CD1c-positive myeloid dendritic cell (primary cell): ENCODE measurements around the gene PKIG.
A peak's percentile ranks its signal among the peaks of the same experiment; 100 is the strongest.

Experiments used
- DNase-seq: peaks from one replicate; pipeline ENCODE4 v3.0.0-alpha.2; 2016; ENCODE audit errors: extremely low spot score

Gene PKIG

DNA sequence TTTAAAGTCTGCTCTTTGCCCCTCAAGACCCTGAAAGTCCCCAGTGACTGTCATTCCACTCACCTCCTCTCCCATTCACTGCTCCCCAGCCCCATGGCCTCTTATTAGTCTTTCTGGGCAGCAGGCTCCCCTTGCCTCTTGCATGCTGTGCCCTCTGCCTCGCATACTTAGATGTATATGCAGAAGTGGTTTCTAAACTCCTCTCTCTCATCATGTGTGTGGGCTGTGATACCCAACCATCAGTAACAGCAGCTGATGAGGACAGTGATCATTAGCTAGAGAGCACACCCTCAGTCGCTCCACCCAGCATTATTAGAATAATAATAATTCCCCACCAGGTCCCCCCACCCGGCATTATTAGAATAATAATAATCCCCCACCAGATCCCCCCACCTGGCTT is 14.5 kb downstream of the PKIG start:
- no peak for DNase-seq

DNA sequence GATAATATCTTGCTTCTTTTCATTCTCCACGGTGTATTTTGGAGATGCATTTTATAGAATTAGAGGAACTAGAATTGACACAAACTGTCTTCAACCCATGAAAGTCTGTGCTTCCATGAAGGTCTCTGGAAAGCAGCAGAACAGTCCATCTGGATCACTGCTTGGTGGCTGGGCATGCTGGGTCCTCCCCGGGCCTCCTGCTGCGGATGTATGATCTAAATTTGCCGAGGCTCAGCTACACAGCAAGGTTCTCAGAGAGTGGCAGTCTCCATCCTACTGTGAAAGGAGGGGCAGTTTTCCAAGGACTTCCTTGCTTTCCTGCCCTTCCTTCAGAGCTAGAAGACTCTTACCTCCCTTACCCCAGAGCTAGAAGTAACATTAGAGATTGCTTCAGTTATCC is 15.1 kb downstream of the PKIG start:
- DNase-seq = no peak

DNA sequence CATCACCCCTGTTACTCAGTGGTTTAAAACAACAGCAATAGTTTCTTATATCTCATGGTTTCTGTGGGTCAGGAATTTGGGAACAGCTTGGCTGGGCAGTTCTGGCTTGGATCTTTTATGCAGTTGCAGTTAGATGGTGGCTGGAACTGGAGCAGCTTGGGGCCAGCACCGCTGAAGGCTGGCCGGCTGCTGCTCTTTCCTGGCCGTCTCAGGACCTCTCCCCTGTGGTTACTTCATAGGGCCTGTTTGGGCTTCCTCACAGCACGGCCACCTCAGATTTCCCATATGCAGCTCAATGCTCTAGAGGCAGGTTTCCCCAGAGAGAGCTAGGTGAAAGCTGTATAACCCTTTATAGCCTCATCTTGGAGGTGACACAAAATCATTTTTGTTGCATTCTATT is 15.6 kb downstream of the PKIG start:
- no peak for DNase-seq

DNA sequence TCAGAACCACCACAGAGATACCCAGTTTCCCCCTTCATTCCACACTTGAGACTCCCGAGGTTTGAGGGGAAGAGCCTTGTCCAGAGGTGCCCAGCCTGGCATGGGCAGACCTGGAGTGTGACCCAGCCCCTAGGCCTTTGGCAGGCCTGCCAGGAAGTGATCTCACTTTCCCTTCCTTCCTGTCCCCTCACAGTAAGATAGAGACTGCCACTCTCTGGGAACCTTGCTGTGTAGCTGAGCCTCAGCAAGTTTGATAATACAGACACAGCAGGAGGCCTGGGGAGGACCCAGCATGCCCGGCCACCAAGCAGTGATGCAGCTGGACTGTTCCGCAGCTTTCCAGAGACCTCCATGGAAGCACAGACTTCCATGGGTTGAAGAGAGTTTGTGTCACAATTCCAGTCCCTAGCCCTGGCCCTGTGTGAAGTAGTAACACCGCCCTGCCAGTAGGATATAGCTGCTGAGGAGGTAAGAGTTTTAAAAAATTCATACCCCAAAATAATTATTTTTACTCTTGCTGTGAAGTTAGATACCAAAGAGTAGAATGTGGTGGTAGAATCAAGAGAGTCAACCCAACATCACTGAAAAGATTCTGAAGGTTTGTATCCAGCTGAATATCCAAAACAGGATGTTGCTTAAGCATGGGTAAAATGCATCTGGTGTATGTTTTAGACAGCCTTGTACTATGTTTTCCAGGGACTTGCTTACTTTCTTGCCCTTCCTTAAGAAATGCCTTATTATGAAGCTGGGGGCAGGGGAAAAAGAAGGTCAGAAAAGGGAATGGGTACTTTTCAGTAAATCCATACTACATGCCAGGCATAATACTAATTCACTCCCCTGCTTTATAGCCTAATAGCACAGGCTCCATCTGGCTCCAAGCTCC is 16.3 kb downstream of the PKIG start:
- peak; percentile 7 for DNase-seq

DNA sequence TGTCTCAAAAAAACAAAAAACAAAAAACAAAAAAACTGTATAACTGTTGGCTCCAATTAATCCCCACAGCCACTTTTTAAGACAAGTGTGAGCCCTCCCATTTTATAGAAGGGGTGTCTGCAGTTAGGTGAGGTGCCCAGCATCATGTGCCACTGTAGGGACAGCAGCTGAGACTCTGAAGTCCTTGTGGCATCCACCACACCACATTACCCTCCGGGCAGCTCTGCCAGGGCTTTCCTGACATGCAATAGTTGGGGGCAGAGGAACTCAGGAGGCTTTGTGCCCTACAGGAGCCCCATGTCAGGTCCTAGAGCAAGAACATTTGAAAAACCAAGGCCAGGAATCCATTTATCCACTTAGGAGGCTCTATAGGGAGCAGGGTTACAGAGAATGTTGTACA is 17.3 kb downstream of the PKIG start:
- DNase-seq = no peak

DNA sequence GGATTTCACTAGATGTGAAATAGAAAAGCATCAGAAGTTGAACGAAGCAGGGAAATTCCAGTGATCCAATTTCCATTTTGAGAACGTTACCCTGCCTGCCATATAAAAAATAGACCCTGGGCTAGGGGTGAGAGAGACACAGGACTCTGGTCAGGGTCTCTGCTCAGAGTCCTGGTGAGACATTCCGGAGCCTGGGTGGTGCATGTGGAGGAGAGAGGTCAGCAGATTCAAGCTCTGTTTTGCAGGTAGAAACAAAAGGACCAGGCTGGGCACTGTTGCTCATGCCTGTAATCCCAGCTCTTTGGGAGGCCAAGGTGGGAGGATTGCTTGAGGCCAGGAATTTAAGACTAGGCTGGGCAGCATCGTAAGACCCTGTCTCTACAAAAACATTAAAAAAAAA is 17.9 kb downstream of the PKIG start:
- no peak for DNase-seq

DNA sequence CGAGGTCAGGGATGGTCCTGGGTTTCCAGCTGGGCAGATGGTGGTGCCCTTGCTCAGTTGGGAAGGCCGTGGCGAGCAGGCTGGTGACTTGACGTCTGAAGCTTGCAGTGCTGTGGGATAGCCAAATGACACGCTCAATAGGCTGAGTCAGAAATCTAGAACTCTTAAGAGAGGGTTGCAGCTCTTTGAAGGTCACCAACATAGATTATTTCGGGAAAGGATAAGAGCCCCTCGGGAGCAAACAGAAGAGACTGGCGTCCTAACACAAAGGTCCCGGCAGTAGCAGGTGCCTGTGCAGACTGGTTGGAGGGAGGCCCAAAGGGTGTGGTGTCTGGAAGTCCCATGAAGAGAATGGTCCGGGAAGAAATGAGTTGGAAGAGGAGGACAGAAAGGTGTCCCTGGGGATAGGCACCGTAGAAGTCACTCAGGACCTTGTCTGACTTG is 18.4 kb downstream of the PKIG start:
- no peak for DNase-seq

DNA sequence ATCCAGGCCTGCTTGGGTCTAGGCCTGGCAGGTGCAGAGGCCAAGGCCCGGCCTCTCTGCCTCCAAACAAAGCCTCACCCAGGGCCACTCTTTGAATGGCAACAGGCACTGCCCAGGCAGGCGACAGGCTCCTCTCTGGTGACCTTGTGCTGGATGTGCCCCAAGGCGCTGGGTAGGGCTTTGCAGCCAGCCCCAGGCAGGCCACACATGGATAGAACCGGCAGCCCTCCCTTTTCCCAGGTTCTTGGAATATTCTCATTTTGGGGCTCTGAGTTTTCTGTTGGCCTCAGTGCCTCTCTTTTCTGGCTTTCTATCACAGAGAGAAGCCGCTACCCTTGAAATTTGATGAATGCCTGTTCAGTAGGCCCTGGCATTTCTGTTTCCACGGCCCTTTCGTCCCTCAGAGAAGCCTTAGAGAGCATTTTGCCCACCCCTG is 18.9 kb downstream of the PKIG start:
- DNase-seq = no peak

DNA sequence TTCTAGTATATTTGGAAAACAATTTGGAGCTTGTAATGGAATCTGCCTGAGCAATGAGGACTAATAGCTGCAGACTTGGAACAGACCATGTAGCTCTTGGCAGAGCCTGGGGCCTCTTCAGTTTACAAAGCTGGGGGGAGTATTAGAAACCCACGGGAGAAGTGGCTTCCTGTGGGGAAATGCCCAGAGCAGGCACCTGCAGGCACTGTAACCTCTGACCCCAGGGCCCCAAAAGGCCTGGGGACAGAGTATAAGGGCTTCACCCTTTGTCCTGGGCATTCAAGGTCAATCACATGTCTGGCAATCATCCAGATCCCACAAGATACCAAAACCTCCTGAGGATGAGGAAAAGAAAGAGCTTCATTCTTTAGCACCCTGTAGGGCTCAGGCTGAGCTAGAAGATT is 19.4 kb downstream of the PKIG start:
- DNase-seq = no peak

DNA sequence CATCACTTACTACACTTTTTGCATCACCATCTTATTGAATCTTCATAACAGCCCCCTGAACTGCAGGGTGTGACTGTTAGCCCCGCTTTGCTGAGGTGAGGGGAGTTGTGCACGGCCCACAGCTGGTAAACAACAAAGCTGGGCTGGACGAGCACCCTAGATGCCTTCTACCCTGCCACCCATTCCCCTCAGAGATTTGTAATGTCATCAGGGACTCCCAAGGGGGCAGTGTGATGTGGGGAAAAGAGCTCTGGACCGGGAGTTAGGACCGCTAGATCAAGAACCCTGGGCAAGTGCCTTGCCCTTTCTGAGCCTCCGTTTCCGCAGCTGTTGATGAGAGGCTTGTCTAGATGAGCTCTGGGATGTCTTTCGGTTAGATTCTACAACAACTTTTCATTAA is 20.9 kb downstream of the PKIG start:
- DNase-seq = no peak

DNA sequence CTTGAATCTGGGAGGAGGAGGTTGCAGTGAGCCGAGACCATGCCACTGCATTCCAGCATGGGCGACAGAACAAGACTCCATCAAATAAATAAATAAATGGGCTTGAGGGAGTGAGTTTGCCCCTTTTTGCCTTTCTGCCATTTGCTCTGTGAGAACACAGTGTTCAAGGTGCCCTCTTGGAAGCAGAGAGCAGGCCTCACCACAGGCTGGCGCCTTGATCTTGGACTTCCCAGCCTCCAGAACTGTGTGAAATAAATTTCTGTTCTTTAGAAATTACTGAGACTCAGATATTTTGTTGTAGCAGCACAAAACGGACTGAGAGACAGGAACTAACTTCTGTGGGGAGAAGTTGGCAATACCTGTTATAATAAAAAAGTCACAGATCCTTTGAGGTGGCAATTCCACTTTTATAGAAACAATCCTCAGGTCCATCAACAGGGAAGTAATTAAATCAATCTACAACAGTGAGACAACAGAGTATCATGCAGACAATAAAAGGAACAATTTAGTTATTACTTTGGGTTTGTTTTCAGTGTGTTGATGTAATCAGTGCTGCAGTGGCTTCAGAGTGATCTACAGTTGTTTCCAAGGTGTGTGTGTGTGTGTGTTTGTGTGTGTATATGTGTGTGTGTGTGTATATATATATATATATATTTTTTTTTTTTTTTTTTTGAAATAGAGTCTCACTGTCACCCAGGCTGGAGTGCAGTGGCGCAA is 24.5 kb downstream of the PKIG start:
- DNase-seq = no peak

DNA sequence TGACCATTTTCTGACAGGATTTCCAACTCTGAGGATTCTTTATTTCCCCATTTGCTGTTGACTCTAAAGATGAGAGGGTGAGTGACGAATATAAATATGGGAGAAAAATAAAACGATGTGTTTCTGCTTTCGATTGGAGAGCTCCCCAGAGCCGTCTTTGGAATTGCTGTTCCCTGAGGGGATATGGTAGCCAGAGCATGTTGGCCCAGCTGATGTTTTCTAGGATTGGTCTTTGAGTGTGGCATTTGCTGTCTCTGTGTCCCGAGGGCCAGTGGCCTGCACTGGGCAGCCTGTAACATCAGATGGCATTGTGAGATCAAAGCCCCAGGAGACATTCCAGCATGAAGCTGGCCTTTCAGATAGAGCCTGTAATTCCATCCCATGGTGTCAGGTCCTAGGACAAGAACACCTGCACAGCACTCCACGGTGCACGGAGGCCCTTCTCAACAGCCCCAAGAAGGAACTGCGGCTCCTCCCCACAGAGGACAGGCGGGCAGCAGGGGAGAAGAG is 26.7 kb downstream of the PKIG start:
- DNase-seq = no peak

DNA sequence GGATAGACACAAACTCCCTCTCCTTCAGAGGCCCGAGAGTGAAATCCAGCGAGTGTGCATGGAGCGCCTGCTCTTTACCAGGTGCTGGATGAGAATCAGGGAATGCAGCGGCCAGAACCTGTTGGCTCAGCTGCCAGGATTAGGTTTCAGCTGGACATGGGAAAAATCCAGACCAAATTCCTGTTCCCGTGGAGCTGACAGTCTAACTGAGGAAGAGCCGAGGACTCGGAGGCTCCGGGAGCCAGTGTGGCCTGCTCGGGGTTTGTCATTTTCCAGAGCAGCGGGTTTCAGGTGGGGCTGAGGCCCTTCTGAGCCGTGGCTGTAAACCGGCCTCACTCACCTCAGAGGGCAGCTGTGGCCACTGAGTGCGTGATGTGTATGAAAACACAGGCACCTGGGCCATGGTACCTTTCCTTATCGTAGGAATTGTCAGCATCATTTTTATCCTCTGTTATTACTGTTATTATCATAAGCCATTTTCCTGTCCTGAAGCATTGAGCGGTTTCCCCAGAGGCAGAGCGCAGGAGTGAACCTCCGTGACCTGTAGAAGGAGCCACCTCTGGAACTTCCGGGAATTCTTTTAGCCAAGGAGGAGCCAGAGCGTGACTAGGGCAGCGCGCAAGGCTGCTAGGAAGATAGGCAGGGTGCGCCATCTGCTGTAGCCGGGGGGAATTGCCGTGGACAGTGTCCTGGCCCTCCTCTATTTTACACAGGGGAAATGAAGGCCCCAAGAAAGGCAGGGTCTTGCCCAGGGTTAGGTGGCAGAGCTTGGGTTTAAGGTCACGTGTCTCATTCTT is 27.3 kb downstream of the PKIG start:
- DNase-seq = peak; percentile 90

DNA sequence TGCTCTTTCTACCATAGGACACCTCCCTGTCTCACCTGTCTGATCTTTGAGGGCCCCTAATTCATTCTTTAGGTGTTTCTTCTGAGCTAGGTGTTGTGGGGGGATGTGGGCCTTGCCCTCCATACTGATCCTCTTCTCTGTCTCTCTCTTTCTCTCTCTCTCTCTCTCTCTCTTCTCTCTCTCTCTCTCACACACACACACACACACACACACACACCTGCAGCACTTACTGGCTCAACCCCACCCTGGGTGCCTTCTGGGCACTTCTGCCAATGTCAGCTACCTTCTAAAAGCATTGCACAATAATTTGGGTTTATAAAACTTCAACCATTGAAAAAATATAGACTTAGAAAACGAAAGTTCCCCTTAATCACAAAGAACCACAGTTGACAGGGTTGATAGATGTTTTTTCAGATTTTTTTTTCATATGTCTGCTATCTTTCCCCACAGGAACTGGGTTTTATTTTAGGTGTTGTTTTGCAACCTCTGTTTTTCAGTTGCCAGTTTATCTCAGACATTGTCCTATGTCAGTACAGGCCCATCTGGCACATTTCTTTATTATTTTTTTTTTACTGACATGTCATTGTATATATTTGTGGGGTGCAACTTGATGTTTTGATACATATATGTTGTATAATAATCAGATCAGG is 28.1 kb downstream of the PKIG start:
- peak; percentile 25 for DNase-seq

DNA sequence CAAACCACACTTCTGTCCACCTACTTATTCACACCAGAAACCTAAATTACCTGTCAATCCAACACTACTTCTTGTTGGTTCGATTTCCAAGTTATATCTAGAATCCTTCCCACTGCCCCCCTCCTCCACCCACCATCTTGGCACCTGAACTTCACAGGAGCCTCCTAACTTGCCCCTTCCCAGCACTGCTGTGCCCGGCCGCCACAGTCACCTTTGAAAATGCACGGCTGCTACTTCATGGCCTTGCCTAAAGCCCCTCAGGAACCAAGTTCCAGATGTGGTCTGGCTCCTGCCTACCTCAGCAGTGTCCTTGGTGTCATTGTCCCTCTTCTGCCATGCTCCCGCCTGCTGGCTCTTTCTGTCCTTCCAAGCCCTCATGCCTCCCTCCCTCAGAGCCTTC is 31.2 kb downstream of the PKIG start:
- no peak for DNase-seq

DNA sequence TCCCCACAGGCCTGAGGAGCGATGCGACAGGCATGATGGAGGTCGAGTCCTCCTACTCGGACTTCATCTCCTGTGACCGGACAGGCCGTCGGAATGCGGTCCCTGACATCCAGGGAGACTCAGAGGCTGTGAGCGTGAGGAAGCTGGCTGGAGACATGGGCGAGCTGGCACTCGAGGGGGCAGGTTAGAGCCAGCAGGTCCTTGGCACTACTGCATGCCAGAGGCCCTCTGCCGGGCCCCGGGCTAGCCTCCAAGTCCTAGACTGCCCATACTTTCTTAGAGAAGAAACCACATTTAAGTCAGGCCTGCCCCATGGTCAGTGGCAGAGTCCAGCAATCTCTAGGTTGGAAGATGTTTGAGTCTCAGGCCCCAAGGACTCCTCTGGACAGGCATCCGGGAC is 32.1 kb downstream of the PKIG start:
- no peak for DNase-seq

DNA sequence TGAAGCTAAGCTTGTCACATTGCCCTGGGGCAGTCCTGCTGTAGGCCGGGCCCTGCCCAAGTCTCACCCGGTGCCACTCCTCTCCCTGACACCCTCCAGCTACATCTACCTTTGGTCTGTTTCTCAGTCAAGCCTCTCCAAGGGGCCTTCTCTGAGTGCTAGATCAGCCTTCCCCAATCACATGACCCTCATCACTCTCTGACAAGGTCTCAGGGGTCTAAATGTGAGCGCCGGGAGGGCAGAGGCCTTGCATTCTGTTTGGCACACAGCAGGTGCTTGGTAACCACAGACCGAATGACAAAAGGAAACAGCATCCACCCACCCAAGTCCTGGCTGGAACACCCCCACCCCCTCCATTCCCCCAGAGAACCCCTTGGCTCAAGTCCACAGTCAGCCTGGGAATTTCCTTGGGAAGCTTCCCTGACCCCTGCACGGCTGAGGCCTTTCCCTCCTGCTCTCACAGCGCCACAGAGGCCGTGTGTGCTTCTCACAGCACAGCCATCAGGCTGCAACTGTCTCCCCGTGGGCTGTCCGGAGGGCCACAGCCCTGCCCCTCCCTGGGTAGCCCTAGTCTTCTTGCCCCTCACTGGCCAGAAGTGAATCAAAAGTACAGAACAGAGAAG is 32.9 kb downstream of the PKIG start:
- no peak for DNase-seq

DNA sequence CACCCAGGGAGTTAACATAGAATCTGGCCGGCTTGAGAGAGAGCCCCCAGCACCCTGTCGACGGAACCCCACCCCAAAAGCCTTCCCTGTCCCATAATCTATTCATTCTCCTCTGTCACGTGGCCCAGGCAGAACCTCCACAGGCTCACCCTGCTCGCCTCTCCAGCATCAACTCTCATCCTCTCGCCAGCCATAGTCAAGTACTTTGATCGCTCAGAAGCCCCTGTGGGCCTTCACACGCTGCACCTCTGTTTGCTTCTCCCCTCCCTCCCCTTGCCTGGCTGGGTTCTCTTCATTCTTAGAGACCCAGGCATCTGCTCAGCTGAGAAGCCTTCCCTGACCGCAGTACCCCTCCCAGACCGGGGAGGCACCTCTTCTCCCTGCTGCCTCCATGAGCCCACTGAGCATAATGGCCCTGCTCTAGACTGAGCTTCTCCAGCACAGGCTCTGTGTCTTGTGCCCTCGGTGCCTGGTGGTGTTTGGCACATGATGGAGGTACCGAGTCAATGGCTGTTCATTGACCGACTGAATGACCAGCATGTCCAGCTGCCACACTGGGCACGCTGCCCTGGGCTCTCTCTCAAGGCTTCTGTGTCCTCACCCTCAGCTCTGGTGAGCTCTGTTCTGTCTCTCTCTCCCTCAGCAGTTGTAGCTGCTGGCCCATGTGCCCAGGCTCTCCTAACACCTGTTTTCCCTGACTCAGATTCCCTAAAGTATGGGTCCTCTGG is 33.7 kb downstream of the PKIG start:
- DNase-seq = no peak

DNA sequence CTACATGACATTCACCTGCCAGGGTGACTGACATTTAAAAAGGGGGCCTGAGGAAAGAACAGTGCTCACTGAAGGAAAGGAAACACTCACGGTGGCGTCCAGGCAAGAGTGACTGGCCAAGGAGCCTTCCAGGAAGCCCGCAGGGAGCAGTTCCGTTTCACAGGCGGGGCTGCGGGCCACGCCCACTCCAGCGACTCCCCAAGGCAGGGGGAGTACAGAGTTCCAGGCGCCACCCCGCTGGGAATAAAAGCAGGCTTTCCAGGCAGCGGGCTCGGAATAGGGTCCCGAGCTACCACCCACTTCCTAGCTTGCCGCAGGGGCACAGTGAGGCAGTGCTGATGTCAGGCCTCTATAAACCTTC is 34.2 kb downstream of the PKIG start:
- DNase-seq = no peak

DNA sequence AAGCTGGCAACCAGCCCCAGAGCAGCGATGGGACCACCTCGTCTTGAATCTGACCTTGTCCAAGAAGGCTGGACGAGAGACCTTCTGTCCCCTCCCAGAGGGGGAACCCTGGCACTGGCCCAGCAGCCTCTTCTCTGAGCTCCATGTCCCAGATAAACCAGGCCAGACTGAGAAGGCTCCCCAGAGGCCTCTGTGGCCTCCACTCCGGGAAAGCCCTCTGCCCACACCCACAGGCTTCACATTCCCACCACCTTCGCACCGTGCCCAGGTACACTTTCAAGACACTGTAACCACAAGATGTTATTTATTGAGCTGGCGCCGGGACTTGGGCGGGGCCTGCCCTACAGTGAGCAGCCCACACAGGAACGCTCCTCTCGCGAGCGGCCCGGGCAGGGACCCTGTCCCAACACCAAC is 35.9 kb downstream of the PKIG start:
- DNase-seq = no peak

DNA sequence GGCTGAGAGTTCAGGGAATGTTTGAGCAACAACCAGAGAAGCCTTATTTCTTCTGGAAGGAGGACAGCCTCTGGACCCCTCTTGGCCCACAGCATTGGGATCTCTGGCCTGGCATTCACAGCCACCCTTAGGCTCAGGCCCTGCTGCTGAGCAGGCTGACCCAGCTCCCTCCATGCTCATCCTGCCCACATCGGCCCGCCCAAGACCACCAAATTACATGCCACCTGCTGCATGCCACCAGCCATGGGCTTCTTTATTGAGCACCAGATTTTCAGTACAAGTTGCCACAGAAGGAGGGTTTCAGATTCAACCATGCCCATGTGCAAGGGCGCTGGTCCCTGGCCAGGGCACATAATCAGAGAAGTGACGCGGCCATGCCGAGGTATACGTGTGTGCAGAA is 36.9 kb downstream of the PKIG start:
- no peak for DNase-seq
